Upper lobe of left lung (tissue), 4 donors: ENCODE data around the gene CLTC.

Source experiments
- EP300 ChIP-seq, 4 donors: sonication (generic); formaldehyde crosslinking; IDR thresholded peaks; one replicate each; pipeline ENCODE4 v1.5.1; 2017; ENCODE audit warnings: antibody characterized with exemption in 4 of 4, control low read depth in 2 of 4
- POLR2A ChIP-seq, 4 donors: fragments of 450-650 bp; IDR thresholded peaks; one replicate each; pipeline ENCODE4 v1.5.1; 2016 to 2017; ENCODE audit warnings: antibody characterized with exemption in 4 of 4, mild to moderate bottlenecking in 2 of 4
- POLR2AphosphoS5 ChIP-seq, 2 donors: sonication (generic); formaldehyde crosslinking; IDR thresholded peaks; one replicate each; pipeline ENCODE4 v1.5.1; 2017; ENCODE audit warnings: antibody characterized with exemption in 2 of 2

DNA sequence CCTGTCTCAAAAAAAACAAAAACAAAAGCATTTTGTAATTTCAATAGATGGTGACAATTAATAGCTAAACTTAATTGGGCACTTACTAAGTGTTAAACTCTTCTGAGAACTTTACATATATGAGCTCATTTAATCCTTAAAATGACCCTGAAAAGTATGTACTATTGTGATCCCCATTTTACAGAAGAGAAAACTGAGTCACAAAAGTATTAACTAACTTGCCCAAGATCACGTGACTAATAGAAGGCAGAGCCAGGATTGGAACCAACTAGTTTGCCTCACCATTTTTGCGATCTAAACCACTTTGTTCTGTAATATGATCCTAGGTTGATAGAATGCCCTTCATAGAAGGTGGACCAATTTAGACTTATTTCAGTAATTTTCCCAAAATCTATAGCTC, 114.0 kb downstream of the CLTC start:
- TF ChIP-seq POLR2AphosphoS5 (IDR thresholded peaks at IDR 0.05) (no peak), POLR2A (IDR thresholded peaks at IDR 0.05) (no peak), EP300 (IDR thresholded peaks at IDR 0.05) (no peak)
